Neuronal stem cell (in vitro differentiated cells): Measurements from ENCODE around the gene SPIRE2.
A peak's percentile ranks its signal among the peaks of the same experiment; 100 is the strongest.
"Not testable (repeated sequence)": the region's sequence is repeated elsewhere in the genome, so short reads cannot be mapped to it uniquely, and the experiment has no call there.

Experiments used
- DNase-seq: peaks from one replicate; pipeline ENCODE4 v3.0.0-alpha.2; 2013; ENCODE audit warnings: low spot score
- H2AFZ ChIP-seq: one replicate; pipeline ENCODE4 v1.6.1; 2013; ENCODE audit warnings: mild to moderate bottlenecking, low read length, inconsistent platforms
- H2AK5ac ChIP-seq: 2 replicates; pipeline ENCODE4 v1.6.1; 2013; ENCODE audit warnings: low read depth, mild to moderate bottlenecking, inconsistent platforms, low read length, moderate library complexity, mixed read lengths
- H2BK120ac ChIP-seq: 2 replicates; pipeline ENCODE4 v1.6.1; 2013; ENCODE audit warnings: low read depth, mild to moderate bottlenecking, inconsistent platforms, low read length, moderate library complexity, mixed read lengths
- H2BK12ac ChIP-seq: one replicate; pipeline ENCODE4 v1.6.1; 2013; ENCODE audit warnings: low read length, inconsistent platforms
- H2BK15ac ChIP-seq: 2 replicates; pipeline ENCODE4 v1.6.1; 2013; ENCODE audit warnings: mild to moderate bottlenecking, low read length, inconsistent platforms, mixed read lengths
- H2BK5ac ChIP-seq: one replicate; pipeline ENCODE4 v1.6.1; 2013; ENCODE audit warnings: inconsistent platforms, mild to moderate bottlenecking, low read length, moderate library complexity
- H3K14ac ChIP-seq: one replicate; pipeline ENCODE4 v1.6.1; 2013; ENCODE audit warnings: low read length, inconsistent platforms
- H3K18ac ChIP-seq: 2 replicates; pipeline ENCODE4 v1.6.1; 2013; ENCODE audit warnings: low read length, inconsistent platforms
- H3K23ac ChIP-seq: 2 replicates; pipeline ENCODE4 v1.6.1; 2013; ENCODE audit warnings: low read depth, mild to moderate bottlenecking, mixed read lengths, low read length, inconsistent platforms; ENCODE audit not compliant: poor library complexity
- H3K27ac ChIP-seq: replicated peaks from 3 replicates; pipeline ENCODE4 v1.5.1; 2013; ENCODE audit warnings: low read length, inconsistent platforms
- H3K27me3 ChIP-seq, 3 experiments: 2 replicates each; pipeline ENCODE4 v1.6.1; 2013; ENCODE audit warnings: low read length in 3 of 3, mild to moderate bottlenecking in 2 of 3, inconsistent platforms in 1 of 3, low read depth in 1 of 3, mixed read lengths in 1 of 3, moderate library complexity in 1 of 3; ENCODE audit not compliant: control insufficient read depth in 3 of 3, insufficient read depth in 3 of 3
- H3K36me3 ChIP-seq, 2 donors: replicated peaks in 1 of 2; 2 replicates each; pipeline ENCODE4 v1.6.1; 2013; ENCODE audit warnings: low read length in 2 of 2; ENCODE audit not compliant: control insufficient read depth in 2 of 2, insufficient read depth in 2 of 2
- H3K4ac ChIP-seq: 2 replicates; pipeline ENCODE4 v1.6.1; 2013; ENCODE audit warnings: inconsistent platforms, mild to moderate bottlenecking, low read length, moderate library complexity
- H3K4me1 ChIP-seq, 2 donors: 1 replicate in 1 of 2; 2 replicates in 1 of 2; pipeline ENCODE4 v1.6.1; 2013; ENCODE audit warnings: low read length in 2 of 2, low read depth in 1 of 2; ENCODE audit not compliant: control insufficient read depth in 2 of 2, insufficient read depth in 1 of 2
- H3K4me2 ChIP-seq: one replicate; pipeline ENCODE4 v1.6.1; 2013; ENCODE audit warnings: mild to moderate bottlenecking, low read length, inconsistent platforms; ENCODE audit not compliant: insufficient read depth, poor library complexity, severe bottlenecking
- H3K4me3 ChIP-seq, 2 donors: 2 replicates each; pipeline ENCODE4 v1.5.1; 2013; ENCODE audit warnings: low read length in 2 of 2, mild to moderate bottlenecking in 2 of 2, inconsistent platforms in 1 of 2, moderate library complexity in 1 of 2
- H3K79me1 ChIP-seq: one replicate; pipeline ENCODE4 v1.6.1; 2013; ENCODE audit warnings: low read depth, mild to moderate bottlenecking, inconsistent platforms, low read length, moderate library complexity
- H3K9ac ChIP-seq: one replicate; pipeline ENCODE4 v1.6.1; 2013; ENCODE audit warnings: mild to moderate bottlenecking, low read depth, low read length, inconsistent platforms; ENCODE audit not compliant: poor library complexity
- H3K9me3 ChIP-seq, 2 donors: replicated peaks in 1 of 2; 2 replicates each; pipeline versions ENCODE3 to v1.6.1; 2013; ENCODE audit warnings: low read length in 2 of 2, mild to moderate bottlenecking in 2 of 2, inconsistent platforms in 1 of 2, low read depth in 1 of 2, mixed read lengths in 1 of 2, moderate library complexity in 1 of 2; ENCODE audit not compliant: control insufficient read depth in 2 of 2, insufficient read depth in 1 of 2
- H4K8ac ChIP-seq: one replicate; pipeline ENCODE4 v1.6.1; 2013; ENCODE audit warnings: low read depth, mild to moderate bottlenecking, inconsistent platforms, low read length, moderate library complexity
- H4K91ac ChIP-seq: one replicate; pipeline ENCODE4 v1.6.1; 2013; ENCODE audit warnings: low read length, low read depth, mild to moderate bottlenecking, inconsistent platforms; ENCODE audit not compliant: poor library complexity
- WGBS, 2 donors: extraction: QIAGEN DNeasy Blood & Tissue Kit; methylation state at CpG; one replicate each; pipeline ENCODE4 v1.1.7; 2013; ENCODE audit warnings: missing lambda C conversion rate in 2 of 2, mixed read lengths in 1 of 2; ENCODE audit not compliant: insufficient read length in 2 of 2, insufficient replicate concordance in 1 of 2; ENCODE audit errors: extremely low coverage in 2 of 2; 5-methylcytosine and 5-hydroxymethylcytosine counted together

The SPIRE2 gene

DNA sequence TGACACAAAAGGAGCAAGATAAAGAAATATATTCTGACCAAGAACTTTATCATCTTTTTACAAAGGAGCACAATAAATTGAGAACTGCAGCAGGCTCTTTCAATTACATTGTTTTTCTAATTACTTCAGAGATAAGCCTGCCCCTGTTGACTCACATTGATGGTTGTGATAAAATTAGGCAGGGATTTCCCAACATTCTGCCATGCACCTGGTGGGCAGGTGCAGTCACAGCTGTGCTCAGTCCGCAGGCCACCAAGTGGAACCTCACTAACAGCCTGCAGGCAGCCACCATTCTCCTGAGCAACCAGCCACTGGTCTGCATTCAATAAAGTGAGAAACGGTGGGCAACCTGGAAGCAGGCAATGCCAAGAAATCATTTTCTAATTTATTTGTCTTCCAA lies 17.0 kb upstream of the SPIRE2 start:
- no peak overlapping the region for H3K4ac ChIP-seq
- H3K4me3 ChIP-seq, result no peak overlapping the region
- no peak overlapping the region for H3K14ac ChIP-seq
- no peak overlapping the region for H3K9ac ChIP-seq
- no peak overlapping the region for H2AK5ac ChIP-seq
- no CpG with 5 or more reads among the region's 2 CpGs for WGBS, 2 donors
- H3K4me2 ChIP-seq, result no peak overlapping the region
- no peak overlapping the region for H4K91ac ChIP-seq
- no peaks in the 10 kb centered on the region for H3K9me3 ChIP-seq
- H3K23ac ChIP-seq, result no peak overlapping the region
- no peak overlapping the region for H2BK120ac ChIP-seq
- H2BK12ac ChIP-seq, result no peak overlapping the region
- no peak overlapping the region for H3K18ac ChIP-seq
- no peak overlapping the region for H2BK5ac ChIP-seq
- H3K4me1 ChIP-seq, result no peaks in the 10 kb centered on the region
- H3K27ac ChIP-seq, result no peak overlapping the region
- H3K79me1 ChIP-seq, result peaks cover 7% of the 10 kb centered on the region
- no peaks in the 10 kb centered on the region for H3K27me3 ChIP-seq
- no peak overlapping the region for H2BK15ac ChIP-seq
- no peak overlapping the region for H2AFZ ChIP-seq
- peaks cover 15 to 83% of the 10 kb centered on the region in 2 donors for H3K36me3 ChIP-seq
- no peak overlapping the region for H4K8ac ChIP-seq
- no peak for DNase-seq

GRCh38 chr16:89815639-89816348 lies 12.5 kb upstream of the SPIRE2 start:
- no peak overlapping the region for H2BK5ac ChIP-seq
- no CpG with 5 or more reads among the region's 65 CpGs for WGBS, 2 donors

DNA sequence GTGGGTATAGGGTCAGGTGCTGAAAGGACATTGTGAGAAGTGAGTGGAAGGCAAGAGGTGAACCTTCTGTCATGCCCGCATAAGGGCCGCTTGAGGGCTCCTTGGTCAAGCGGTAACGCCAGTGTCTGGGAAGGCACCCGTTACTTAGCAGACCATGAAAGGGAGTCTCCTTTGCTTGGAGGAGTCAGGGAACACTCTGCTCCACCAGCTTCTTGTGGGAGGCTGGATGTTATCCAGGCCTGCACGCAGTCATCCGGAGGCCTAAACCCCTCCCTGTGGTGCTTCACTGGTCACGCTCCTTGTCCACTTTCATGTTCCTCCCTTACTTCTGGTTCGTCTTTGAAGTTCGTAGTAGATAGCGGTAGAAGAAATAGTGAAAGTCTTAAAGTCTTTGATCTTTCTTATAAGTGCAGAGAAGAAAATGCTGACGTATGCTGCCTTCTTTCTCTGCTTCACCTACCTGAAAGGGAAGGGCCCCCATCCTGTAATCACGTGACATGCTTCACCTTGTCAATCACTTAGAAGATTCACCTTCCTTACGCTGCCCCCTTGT lies 9.3 kb upstream of the SPIRE2 start:
- not testable (repeated sequence) for H3K79me1 ChIP-seq, H2BK15ac ChIP-seq, H3K14ac ChIP-seq, H4K91ac ChIP-seq, H2BK12ac ChIP-seq, H3K4me2 ChIP-seq, H3K9ac ChIP-seq, H3K18ac ChIP-seq, H2BK120ac ChIP-seq, H2BK5ac ChIP-seq, H2AFZ ChIP-seq, H2AK5ac ChIP-seq, H3K27me3 ChIP-seq, H4K8ac ChIP-seq, H3K23ac ChIP-seq, H3K27ac ChIP-seq, H3K4me3 ChIP-seq, H3K4ac ChIP-seq, DNase-seq
- WGBS, 2 donors, result no CpG with 5 or more reads among the region's 14 CpGs
- Histone ChIP-seq H3K36me3 (peaks cover 3 to 12% of the 10 kb centered on the region in 2 donors), H3K4me1 (peaks cover 4 to 14% of the 10 kb centered on the region in 2 donors), H3K9me3 (peaks cover 3 to 12% of the 10 kb centered on the region in 2 donors)

More at GRCh38 chr16:89815639-89816348, 12.5 kb upstream of the SPIRE2 start:
- H3K27me3 ChIP-seq, result no peaks in the 10 kb centered on the region
- H3K36me3 ChIP-seq, result peaks cover 4 to 43% of the 10 kb centered on the region in 2 donors
- no peak overlapping the region for H4K8ac ChIP-seq
- peak overlapping the region; percentile 64 for H3K18ac ChIP-seq
- H3K14ac ChIP-seq, result no peak overlapping the region
- H2BK120ac ChIP-seq, result no peak overlapping the region
- no peak overlapping the region for H2AK5ac ChIP-seq
- H3K4me2 ChIP-seq, result peak overlapping the region; percentile 98
- peak overlapping the region; percentile 55 for H3K23ac ChIP-seq
- H3K9me3 ChIP-seq, result peaks cover 3 to 12% of the 10 kb centered on the region in 2 donors
- no peak overlapping the region for H2BK12ac ChIP-seq
- H3K27ac ChIP-seq, result no peak overlapping the region
- H4K91ac ChIP-seq, result no peak overlapping the region
- H2AFZ ChIP-seq, result peak overlapping the region; percentile 99
- no peaks in the 10 kb centered on the region for H3K4me1 ChIP-seq
- H2BK15ac ChIP-seq, result no peak overlapping the region
- H3K4ac ChIP-seq, result no peak overlapping the region
- no peak for DNase-seq
- peaks cover 3% of the 10 kb centered on the region for H3K79me1 ChIP-seq
- peak overlapping the region; percentile 60 for H3K9ac ChIP-seq
- peak overlapping the region; percentile 85 to 91 for H3K4me3 ChIP-seq

GRCh38 chr16:89819448-89819847 lies 8.8 kb upstream of the SPIRE2 start:
- WGBS, 2 donors, result no CpG with 5 or more reads among the region's 8 CpGs
- not testable (repeated sequence) for H3K79me1 ChIP-seq, H2BK15ac ChIP-seq

More at GRCh38 chr16:89819448-89819847, 8.8 kb upstream of the SPIRE2 start:
- H3K4me3 ChIP-seq, H3K14ac ChIP-seq, H3K23ac ChIP-seq, H2BK5ac ChIP-seq, H3K4me2 ChIP-seq, H3K4ac ChIP-seq, H3K27me3 ChIP-seq, DNase-seq, H3K27ac ChIP-seq, H2BK12ac ChIP-seq, H3K36me3 ChIP-seq, H3K18ac ChIP-seq, H2AFZ ChIP-seq, H3K9ac ChIP-seq, H4K8ac ChIP-seq, H2BK120ac ChIP-seq, H2AK5ac ChIP-seq, H4K91ac ChIP-seq: not testable (repeated sequence)
- Histone ChIP-seq H3K4me1 (peaks cover 4 to 14% of the 10 kb centered on the region in 2 donors), H3K9me3 (peaks cover 3 to 12% of the 10 kb centered on the region in 2 donors)
